CD4-positive, alpha-beta T cell treated with Interleukin-6 at 100 ng/mL for 8 hours (primary cell): ENCODE results near the gene LRR1.
A peak's percentile ranks its signal among the peaks of the same experiment; 100 is the strongest.
"Not testable (repeated sequence)": the region's sequence is repeated elsewhere in the genome, so short reads cannot be mapped to it uniquely, and the experiment has no call there.

Source experiments
- DNase-seq: peaks from one replicate; pipeline ENCODE4 v3.0.0-alpha.2; 2020; ENCODE audit warnings: mixed read lengths, low spot score

LRR1 gene

DNA sequence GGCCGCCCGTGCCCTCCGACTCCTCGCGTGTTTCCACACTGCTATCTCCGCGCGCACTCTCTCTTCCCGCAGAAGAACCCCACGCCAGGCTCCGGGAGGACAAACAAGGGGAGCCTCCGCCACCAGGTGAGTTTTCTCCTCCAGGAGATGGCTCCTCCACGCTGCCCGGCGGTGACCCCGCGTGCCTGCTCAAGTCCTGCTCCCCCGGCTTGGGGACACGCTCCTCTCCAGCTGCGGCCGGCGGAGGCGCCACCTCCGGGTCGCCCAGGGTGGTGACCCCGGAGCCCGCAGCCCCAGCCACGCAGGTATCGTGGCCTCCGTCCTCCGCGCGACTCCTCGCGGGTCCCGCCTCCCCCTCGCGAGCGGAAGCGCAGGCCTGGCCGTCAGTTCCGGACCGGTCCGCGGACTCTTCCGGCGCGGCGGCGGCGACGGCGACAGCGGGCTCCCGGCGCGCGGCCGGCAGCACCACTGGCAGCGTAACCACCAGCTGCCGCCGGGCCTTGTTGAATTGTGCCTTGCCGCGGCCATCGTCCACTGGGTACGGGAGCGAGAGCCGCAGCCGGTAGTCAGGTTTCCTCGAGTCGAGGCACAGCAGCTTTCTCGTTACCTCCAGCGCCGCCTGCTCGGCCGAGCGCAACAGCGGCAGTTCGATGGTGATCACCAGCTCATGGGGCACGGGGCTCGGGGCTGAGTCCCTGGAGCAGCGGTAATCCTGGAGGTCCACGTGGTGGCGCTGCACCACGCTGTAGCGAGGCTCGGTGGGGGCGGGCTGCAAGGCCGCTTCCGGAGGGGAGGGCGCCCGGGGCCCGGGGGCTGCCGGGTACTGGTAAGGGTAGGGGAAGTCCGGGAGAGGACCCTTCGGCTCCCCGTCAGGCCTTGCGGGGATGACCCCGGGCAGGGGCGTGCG is 35.2 kb downstream of the LRR1 start:
- peak; percentile 95 for DNase-seq

DNA sequence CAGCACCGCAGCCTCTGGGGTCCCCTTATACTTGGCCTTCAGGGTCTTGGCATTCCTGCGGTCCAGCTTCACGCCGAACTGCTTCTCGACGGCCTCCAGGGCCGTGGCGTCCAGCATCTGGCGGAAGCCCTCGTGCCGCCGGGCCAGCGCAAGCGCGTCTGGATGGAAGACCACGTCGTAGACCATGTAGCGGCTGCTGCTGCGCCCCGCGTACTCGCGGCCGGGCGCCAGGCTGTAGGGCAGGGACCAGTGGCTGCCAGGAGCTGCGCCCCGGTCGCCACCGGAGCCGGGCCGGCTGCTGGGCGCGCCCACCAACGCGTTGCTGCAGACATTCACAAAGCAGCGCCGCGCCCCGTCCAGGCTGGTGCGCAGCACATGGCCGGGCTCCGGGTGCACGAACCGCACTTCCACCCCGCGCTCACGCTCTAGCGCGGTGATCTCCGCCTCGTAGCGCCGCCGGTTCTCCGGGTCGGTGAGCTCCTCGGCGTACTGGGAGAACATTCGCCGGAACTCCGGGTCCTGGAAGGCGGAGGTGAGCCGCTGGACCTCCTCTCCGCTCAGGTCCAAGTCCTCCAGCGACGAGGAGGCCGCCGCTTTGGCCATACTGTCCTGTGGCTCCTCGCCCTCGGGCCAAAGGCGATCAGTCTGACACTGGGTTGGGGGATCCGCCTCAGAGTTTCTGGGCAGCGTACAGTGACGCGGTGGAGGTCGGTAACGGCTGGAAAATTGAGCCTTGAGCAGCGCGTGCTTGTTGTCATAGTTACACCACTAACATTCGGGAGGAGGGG is 36.0 kb downstream of the LRR1 start, which contains the start of gene DNAAF2:
Gene DNAAF2, minus strand, starts transcription at position 698 of the 788 bp plus-strand sequence. Its CDS starts 95 bp downstream, at position 603.
- DNase-seq, result peak; percentile 45

DNA sequence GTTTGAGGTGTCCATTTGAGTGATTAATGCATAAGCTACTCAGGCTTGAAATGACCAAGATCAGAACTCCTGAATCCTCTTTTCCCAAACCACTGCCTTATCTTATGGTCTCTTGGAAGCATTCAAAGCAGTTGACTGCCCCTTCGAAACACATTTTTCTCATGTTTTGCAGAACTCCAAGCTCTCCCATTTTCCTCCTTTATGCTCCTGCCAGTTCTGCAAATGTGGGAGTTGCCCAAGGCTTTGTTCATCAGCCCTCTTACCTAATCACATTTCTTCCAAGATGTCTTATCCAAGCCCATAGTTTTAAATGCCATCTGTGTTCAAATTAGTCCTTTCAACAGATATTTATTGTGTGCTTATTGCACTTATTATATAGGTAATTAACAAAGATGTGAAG is 38.1 kb downstream of the LRR1 start:
- DNase-seq, result no peak

DNA sequence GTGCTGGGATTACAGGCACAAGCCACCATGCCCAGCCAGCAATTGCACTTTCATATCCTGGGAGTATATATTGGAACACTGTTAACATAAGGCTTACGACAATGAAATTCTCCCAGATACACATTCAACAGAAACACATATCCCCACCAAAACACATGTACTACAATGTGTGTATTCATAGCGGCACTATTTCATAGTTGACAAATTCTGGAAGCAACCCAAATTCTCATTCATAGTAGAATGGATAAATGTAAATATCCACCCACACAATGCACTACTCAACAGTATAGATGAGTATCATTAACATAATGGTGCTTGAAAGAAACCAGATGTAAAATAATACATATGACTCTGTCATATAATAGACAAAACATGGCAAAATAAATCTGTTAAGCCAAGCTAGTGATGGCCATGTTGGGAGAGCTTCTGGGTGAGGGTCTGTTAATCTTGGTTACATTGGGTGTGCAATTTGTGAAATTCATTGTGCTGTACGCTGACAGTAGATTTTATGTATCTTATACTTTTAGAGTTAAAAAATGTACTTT is 38.9 kb downstream of the LRR1 start:
- DNase-seq, result no peak

DNA sequence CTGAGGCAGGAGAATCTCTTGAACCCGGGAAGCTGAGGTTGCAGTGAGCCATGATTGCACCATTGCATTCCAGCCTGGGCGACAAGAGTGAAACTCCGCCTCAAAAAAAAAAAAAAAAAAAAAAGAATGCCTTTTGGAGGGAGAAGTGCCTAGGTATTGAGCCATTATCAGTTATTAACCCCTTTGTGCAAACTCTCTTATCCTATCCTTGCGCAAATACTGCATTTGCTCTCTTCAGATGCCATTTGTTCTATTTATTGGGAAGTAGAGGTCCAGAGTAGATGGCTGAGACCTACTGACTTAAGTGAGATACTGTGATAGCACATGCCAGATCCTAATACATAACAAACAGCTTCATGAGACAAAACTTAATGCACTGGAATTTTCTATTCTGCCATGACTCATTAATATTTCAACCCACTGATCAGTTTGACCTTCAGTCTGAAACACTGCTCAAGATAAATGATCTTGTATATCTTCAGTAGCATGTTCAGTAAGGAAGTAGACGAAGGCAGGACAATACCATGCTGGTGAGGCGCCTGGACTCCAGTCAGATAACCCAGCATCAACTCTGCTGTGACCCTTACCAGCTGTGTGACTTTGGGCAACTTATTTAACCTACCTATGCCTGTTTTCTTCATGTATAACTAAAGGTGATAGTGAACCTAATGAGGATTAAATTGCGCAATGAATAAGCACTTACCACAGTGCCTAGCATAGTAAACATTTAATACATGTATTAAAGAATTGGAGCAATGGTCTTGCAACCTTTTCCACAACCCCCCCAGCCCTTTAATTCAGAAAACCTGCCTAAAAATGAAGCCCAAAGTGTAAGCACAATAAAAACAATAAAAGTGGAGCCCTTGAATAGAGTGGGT is 42.0 kb downstream of the LRR1 start:
- no peak for DNase-seq

DNA sequence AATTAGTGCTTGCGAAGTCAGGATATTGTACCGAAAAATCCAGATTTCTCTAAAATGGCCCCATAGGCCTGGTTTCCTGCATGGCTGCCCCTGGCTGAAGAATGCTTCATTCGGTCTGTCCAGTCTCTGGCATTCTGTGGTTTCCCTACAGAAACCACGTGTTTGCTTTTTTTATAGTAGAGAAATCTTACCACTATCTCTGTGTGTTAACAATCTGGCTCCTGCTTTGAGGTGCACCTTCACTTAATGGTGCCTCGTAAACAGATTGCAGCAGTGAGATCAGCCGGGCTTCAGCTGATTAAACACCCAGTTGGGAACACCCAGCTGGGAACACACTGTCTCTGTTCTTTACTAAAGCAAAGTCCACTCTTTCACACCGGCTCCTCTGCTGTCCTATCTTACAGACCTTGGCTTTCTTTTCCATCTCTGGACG is 43.0 kb downstream of the LRR1 start:
- no peak for DNase-seq

DNA sequence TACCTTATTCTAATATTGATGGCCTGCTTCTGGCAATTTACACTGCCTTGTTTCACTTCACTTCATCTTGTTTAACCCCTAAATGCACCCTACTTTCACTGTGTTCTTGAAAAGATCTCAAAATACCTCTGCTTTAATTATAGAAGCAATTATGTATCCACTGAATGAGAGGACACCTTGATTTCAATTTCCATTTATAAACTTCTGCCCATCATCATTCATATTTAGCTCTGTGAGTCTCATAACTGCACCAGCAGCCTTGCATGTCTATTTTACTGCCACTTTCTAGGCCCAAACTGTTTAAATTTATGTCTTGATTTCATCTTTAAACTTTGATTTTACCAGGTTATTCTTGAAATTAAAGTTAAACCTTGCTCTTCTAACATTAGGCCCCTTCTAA is 43.4 kb downstream of the LRR1 start:
- DNase-seq, result no peak

DNA sequence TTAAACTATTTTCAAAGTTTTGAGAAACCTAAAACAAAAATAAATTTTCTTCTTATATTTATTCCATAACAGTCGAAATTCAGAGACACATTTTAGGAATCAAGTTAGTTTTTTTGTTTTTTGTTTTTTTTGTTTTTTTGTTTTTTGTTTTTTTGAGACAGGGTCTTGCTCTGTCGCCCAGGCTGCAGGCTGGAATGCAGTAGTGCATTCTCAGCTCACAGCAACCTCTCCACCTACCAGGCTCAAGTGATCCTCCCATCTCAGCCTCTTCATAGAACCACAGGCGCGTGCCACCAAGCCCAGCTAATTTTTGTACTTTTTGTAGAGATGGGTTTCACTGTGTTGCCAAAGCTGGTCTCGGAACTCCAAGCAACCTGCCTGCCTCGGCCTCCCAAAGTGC is 54.8 kb downstream of the LRR1 start:
- no peak for DNase-seq

DNA sequence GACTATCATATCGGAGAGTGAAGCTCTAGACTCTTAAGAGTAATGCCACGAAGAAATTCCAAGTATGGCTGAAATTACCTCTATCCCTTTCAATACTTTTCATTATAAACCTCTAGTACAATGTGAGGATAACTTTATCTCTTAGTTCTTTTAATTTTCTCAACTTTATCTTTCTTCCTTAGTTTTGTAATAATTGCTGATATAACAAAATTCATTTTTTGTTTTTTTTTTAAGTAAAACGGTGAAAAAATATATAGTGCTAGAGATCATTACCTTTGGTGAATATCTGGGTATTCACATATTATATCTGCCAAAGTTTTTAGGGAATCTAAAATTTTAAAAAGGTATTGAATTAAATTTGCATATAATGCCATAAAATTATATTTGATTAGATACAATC is 55.8 kb downstream of the LRR1 start:
- DNase-seq, result no peak

DNA sequence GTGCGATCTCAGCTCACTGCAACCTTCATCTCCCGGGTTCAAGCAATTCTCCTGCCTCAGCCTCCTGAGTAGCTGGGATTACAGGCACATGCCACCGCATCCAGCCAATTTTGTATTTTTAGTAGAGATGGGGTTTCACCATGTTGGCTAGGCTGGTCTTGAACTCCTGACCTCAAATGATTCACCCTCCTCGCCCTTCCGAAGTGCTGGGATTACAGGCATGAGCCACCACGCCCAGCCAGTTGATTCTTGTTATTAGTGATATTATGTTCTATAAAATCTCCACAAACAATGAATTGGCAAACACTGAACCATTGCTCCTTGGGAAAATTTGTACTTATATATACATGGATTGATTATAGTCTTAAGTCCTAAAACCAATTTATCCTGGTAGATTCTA is 58.8 kb downstream of the LRR1 start:
- not testable (repeated sequence) for DNase-seq

DNA sequence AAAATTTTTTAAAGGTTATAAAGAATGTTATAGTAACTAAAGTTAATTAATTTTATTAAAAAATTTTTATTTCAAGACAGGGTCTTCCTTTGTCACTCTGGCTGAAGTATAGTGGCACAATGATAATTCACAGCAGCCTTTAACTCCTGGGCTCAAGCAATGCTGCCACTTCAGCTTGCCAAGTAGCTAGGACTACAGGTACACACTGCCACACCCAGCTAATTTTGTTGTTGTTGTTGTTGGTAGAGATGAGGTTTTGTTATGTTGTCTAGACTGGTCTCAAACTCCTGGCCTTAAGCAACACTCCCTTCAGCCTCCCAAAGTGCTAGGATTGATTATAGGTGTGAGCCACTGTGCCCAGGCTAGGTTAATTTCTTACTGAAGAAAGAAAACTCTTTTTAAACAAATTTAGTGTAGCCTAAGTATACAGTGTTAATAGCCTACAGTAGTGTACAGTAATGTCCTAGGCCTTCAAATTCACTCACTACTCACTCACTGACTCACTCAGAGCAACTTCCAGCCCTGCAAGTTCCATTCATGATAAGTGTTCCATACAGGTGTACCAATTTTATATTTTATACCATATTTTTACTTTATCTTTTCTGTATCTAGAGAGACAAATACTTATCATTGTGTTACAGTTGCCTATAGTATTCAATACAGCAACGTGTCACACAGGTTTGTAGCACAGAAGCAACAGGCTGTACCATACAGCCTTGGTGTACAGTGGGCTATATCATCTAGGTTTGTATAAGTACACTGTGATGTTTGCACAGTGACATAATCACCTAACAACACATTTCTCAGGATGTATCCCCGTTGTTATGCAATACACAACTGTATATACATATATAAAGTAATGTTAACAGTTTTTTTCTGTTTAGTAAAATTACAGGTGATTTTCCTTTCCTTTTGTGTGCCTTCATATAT is 61.1 kb downstream of the LRR1 start:
- DNase-seq, result no peak
